HepG2 (cell line): ENCODE results near the gene SRP72. TPM values are rescaled to one million over a fixed set of nuclear protein-coding genes. Genes with fewer than 3 reads are reported as not detected.

ENCODE experiments used
- BORCS8-MEF2B ChIP-seq: sonication (generic); formaldehyde crosslinking; IDR thresholded peaks from 2 replicates; pipeline ENCODE4 v1.8.0; 2022; ENCODE audit warnings: mild to moderate bottlenecking, missing genetic modification reagents
- HNRNPH1 ChIP-seq: fragments of 200-400 bp; formaldehyde crosslinking; optimal IDR thresholded peaks from 2 replicates; pipeline ENCODE3; 2017; ENCODE audit warnings: mild to moderate bottlenecking, low read depth, low read length
- HOXA9 ChIP-seq: sonication (generic); formaldehyde crosslinking; IDR thresholded peaks from 2 replicates; pipeline ENCODE4 v1.8.1; 2022; ENCODE audit warnings: missing genetic modification reagents, mild to moderate bottlenecking, moderate library complexity, borderline replicate concordance
- KLF11 ChIP-seq: IDR thresholded peaks from 2 replicates; pipeline ENCODE4 v1.6.1; 2016; ENCODE audit warnings: missing compliant biosample characterization
- MAZ ChIP-seq, 2 experiments: sonication (generic) in 1 of 2; formaldehyde crosslinking in 1 of 2; IDR thresholded peaks; 2 replicates each; pipeline versions ENCODE4 v1.5.0 to v1.6.1; 2012 to 2020; ENCODE audit warnings: low read depth in 2 of 2, mild to moderate bottlenecking in 2 of 2, borderline replicate concordance in 1 of 2, improper control_type of control experiment in 1 of 2, low read length in 1 of 2, missing genetic modification reagents in 1 of 2, moderate library complexity in 1 of 2
- ZNF430 ChIP-seq: sonication (generic); formaldehyde crosslinking; IDR thresholded peaks from 2 replicates; pipeline ENCODE4 v1.9.0; 2021; ENCODE audit warnings: mild to moderate bottlenecking, missing genetic modification reagents
- ZNF572 ChIP-seq: sonication (generic); formaldehyde crosslinking; IDR thresholded peaks from 2 replicates; pipeline ENCODE4 v1.5.1; 2020; ENCODE audit warnings: mild to moderate bottlenecking, missing genetic modification reagents
- polyA plus RNA-seq, 8 experiments: library from polyadenylated mRNA; depleted of rRNA in 3 of 8; stranded (reverse) in 7 of 8; unstranded in 1 of 8; fragments of >200 nt; fragmentation: Illumina TruSeq in 4 of 8; extraction: Trizol in 4 of 8; gene quantifications; 2 replicates each; pipeline versions ENCODE4 v1.2.1 to v1.2.3, GENCODE V29; 2011 to 2016; ENCODE audit warnings: low read depth in 4 of 8, missing spikeins in 1 of 8, mixed read lengths in 1 of 8; ENCODE audit not compliant: insufficient read depth in 1 of 8
- total RNA-seq, 5 experiments: library from RNA; depleted of rRNA; stranded (reverse); fragments of >200 nt; fragmentation: Illumina TruSeq; extraction: Trizol; gene quantifications; 2 replicates each; pipeline ENCODE4 v1.2.3, GENCODE V29; 2016; ENCODE audit warnings: low read depth in 1 of 5
- TF ChIP-seq, protein P1 (sequence below): sonication (generic); formaldehyde crosslinking; IDR thresholded peaks from 2 replicates; pipeline ENCODE4 v1.4.0; 2020; ENCODE audit warnings: missing genetic modification reagents
- TF ChIP-seq, protein P2 (sequence below): IDR thresholded peaks from 2 replicates; pipeline ENCODE4 v1.6.1; 2016; ENCODE audit warnings: mild to moderate bottlenecking
- TF ChIP-seq, protein P3 (sequence below): sonication (generic); formaldehyde crosslinking; IDR thresholded peaks from 2 replicates; pipeline ENCODE4 v1.5.1; 2020; ENCODE audit warnings: mild to moderate bottlenecking, moderate library complexity, missing genetic modification reagents
- TF ChIP-seq, protein P4 (sequence below): sonication (generic); formaldehyde crosslinking; IDR thresholded peaks from 2 replicates; pipeline ENCODE4 v1.5.0; 2020; ENCODE audit warnings: missing genetic modification reagents, mild to moderate bottlenecking, borderline replicate concordance
- TF ChIP-seq, protein P5 (sequence below): sonication (generic); formaldehyde crosslinking; IDR thresholded peaks from 2 replicates; pipeline ENCODE4 v1.4.0; 2020; ENCODE audit warnings: missing genetic modification reagents, borderline replicate concordance
- TF ChIP-seq, protein P6 (sequence below): sonication (generic); formaldehyde crosslinking; IDR thresholded peaks from 2 replicates; pipeline ENCODE4 v1.5.1; 2020; ENCODE audit warnings: missing genetic modification reagents, mild to moderate bottlenecking, borderline replicate concordance

The SRP72 gene
- total and polyA plus RNA-seq, 2 of the 13 experiments (the other 11 are each of a cell fraction or from before 2014, with no cell fraction given): 64.9 to 75.6 TPM

DNA sequence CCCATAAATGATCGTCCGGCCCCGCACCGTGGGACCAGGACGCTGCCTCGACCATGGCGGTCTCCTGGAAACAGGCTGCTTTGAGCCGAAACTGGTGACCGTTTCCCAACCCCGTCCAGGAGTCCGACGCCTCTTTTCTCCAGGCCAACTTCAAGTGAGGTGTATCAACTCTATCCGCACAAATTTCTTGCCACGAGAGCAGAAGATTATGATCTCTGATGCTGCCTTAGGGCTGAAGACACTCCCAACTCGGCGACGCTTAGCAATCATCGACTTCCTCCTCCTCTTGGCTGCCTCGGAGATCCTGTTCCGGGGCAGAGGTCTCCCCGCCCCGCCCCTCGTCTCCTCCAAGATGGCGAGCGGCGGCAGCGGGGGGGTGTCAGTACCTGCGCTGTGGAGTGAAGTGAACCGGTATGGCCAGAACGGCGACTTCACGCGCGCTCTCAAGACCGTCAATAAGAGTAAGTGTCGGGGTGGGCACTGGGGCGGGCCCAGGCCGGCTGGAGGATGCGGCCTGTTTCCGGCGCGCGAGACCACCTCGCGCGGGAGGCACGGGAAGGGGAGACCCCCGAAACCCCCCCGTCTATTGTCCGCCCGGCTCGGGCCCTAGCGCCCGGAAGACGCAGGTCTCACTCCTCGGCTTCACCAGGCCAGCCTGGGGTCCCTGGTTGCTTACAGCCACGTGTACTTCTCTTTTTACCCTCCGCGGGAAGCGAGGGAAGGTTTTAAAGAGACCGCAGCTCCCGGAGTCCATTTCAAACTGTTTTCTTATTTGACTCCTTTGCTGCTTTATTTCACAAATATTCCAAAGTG is at the start of gene SRP72 (continued):
- TF ChIP-seq, protein P1, sequence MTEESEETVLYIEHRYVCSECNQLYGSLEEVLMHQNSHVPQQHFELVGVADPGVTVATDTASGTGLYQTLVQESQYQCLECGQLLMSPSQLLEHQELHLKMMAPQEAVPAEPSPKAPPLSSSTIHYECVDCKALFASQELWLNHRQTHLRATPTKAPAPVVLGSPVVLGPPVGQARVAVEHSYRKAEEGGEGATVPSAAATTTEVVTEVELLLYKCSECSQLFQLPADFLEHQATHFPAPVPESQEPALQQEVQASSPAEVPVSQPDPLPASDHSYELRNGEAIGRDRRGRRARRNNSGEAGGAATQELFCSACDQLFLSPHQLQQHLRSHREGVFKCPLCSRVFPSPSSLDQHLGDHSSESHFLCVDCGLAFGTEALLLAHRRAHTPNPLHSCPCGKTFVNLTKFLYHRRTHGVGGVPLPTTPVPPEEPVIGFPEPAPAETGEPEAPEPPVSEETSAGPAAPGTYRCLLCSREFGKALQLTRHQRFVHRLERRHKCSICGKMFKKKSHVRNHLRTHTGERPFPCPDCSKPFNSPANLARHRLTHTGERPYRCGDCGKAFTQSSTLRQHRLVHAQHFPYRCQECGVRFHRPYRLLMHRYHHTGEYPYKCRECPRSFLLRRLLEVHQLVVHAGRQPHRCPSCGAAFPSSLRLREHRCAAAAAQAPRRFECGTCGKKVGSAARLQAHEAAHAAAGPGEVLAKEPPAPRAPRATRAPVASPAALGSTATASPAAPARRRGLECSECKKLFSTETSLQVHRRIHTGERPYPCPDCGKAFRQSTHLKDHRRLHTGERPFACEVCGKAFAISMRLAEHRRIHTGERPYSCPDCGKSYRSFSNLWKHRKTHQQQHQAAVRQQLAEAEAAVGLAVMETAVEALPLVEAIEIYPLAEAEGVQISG (CRISPR knock-in tag): peak; percentile 83
- TF ChIP-seq ZNF572 (0 out of 2 replicates have a peak, but pooled peaks have one; percentile 18), KLF11 (CRISPR knock-in tag) (no peak), MAZ (IDR thresholded peaks at IDR 0.05; ENCODE audit: borderline replicate concordance, low read depth, low read length) (no peak), MAZ (CRISPR knock-in tag; IDR thresholded peaks at IDR 0.05; ENCODE audit: low read depth) (no peak), HOXA9 (CRISPR knock-in tag) (no peak), HNRNPH1 (no peak), BORCS8-MEF2B (CRISPR knock-in tag) (peak; percentile 36; the same call in 1 of the 2 replicates), ZNF430 (CRISPR knock-in tag) (peak; percentile 80; the same call in 1 of the 2 replicates)
- TF ChIP-seq, protein P2, sequence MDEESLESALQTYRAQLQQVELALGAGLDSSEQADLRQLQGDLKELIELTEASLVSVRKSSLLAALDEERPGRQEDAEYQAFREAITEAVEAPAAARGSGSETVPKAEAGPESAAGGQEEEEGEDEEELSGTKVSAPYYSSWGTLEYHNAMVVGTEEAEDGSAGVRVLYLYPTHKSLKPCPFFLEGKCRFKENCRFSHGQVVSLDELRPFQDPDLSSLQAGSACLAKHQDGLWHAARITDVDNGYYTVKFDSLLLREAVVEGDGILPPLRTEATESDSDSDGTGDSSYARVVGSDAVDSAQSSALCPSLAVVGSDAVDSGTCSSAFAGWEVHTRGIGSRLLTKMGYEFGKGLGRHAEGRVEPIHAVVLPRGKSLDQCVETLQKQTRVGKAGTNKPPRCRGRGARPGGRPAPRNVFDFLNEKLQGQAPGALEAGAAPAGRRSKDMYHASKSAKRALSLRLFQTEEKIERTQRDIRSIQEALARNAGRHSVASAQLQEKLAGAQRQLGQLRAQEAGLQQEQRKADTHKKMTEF (CRISPR knock-in tag): peak; percentile 89
- TF ChIP-seq, protein P3, sequence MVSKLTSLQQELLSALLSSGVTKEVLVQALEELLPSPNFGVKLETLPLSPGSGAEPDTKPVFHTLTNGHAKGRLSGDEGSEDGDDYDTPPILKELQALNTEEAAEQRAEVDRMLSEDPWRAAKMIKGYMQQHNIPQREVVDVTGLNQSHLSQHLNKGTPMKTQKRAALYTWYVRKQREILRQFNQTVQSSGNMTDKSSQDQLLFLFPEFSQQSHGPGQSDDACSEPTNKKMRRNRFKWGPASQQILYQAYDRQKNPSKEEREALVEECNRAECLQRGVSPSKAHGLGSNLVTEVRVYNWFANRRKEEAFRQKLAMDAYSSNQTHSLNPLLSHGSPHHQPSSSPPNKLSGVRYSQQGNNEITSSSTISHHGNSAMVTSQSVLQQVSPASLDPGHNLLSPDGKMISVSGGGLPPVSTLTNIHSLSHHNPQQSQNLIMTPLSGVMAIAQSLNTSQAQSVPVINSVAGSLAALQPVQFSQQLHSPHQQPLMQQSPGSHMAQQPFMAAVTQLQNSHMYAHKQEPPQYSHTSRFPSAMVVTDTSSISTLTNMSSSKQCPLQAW: peak; percentile 16; the same call in 1 of the 2 replicates
- TF ChIP-seq, protein P4, sequence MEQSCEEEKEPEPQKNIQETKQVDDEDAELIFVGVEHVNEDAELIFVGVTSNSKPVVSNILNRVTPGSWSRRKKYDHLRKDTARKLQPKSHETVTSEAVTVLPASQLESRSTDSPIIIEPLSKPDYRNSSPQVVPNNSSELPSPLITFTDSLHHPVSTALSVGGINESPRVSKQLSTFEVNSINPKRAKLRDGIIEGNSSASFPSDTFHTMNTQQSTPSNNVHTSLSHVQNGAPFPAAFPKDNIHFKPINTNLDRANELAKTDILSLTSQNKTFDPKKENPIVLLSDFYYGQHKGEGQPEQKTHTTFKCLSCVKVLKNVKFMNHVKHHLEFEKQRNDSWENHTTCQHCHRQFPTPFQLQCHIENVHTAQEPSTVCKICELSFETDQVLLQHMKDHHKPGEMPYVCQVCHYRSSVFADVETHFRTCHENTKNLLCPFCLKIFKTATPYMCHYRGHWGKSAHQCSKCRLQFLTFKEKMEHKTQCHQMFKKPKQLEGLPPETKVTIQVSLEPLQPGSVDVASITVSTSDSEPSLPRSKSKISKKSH (CRISPR knock-in tag): no peak
- TF ChIP-seq, protein P5, sequence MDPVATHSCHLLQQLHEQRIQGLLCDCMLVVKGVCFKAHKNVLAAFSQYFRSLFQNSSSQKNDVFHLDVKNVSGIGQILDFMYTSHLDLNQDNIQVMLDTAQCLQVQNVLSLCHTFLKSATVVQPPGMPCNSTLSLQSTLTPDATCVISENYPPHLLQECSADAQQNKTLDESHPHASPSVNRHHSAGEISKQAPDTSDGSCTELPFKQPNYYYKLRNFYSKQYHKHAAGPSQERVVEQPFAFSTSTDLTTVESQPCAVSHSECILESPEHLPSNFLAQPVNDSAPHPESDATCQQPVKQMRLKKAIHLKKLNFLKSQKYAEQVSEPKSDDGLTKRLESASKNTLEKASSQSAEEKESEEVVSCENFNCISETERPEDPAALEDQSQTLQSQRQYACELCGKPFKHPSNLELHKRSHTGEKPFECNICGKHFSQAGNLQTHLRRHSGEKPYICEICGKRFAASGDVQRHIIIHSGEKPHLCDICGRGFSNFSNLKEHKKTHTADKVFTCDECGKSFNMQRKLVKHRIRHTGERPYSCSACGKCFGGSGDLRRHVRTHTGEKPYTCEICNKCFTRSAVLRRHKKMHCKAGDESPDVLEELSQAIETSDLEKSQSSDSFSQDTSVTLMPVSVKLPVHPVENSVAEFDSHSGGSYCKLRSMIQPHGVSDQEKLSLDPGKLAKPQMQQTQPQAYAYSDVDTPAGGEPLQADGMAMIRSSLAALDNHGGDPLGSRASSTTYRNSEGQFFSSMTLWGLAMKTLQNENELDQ (CRISPR knock-in tag): no peak
- TF ChIP-seq, protein P6, sequence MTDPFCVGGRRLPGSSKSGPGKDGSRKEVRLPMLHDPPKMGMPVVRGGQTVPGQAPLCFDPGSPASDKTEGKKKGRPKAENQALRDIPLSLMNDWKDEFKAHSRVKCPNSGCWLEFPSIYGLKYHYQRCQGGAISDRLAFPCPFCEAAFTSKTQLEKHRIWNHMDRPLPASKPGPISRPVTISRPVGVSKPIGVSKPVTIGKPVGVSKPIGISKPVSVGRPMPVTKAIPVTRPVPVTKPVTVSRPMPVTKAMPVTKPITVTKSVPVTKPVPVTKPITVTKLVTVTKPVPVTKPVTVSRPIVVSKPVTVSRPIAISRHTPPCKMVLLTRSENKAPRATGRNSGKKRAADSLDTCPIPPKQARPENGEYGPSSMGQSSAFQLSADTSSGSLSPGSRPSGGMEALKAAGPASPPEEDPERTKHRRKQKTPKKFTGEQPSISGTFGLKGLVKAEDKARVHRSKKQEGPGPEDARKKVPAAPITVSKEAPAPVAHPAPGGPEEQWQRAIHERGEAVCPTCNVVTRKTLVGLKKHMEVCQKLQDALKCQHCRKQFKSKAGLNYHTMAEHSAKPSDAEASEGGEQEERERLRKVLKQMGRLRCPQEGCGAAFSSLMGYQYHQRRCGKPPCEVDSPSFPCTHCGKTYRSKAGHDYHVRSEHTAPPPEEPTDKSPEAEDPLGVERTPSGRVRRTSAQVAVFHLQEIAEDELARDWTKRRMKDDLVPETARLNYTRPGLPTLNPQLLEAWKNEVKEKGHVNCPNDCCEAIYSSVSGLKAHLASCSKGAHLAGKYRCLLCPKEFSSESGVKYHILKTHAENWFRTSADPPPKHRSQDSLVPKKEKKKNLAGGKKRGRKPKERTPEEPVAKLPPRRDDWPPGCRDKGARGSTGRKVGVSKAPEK (CRISPR knock-in tag): no peak
